K562 (cell line): Measurements from ENCODE around the gene RERE. TPM values are rescaled to one million over a fixed set of nuclear protein-coding genes. Genes with fewer than 3 reads are reported as not detected.

ENCODE experiments used
- BHLHE40 ChIP-seq: IDR thresholded peaks from 2 replicates; pipeline ENCODE4 v1.6.1; 2011; ENCODE audit warnings: low read length, improper control_type of control experiment
- BRF1 ChIP-seq: IDR thresholded peaks from 3 replicates; pipeline ENCODE4 v1.6.1; 2011; ENCODE audit warnings: borderline replicate concordance, mild to moderate bottlenecking; ENCODE audit not compliant: insufficient read length; ENCODE audit errors: extremely low read depth
- CBX5 ChIP-seq: IDR thresholded peaks from 2 replicates; pipeline ENCODE4 v1.6.1; 2014; ENCODE audit warnings: low read depth, borderline replicate concordance
- CREM ChIP-seq: IDR thresholded peaks from 2 replicates; pipeline ENCODE4 v1.6.1; 2014; ENCODE audit warnings: antibody characterized with exemption, low read depth
- CTBP1 ChIP-seq: fragments of 450-650 bp; IDR thresholded peaks from 2 replicates; pipeline ENCODE4 v1.6.1; 2016; ENCODE audit warnings: borderline replicate concordance
- DACH1 ChIP-seq: fragments of 450-650 bp; IDR thresholded peaks from 2 replicates; pipeline ENCODE4 v1.6.1; 2018; ENCODE audit not compliant: partially characterized antibody
- DDX20 ChIP-seq: fragments of 450-650 bp; IDR thresholded peaks from 2 replicates; pipeline ENCODE4 v1.6.1; 2016; ENCODE audit warnings: missing genetic modification characterization, low read depth, mild to moderate bottlenecking, missing compliant biosample characterization, moderate library complexity
- EP300 ChIP-seq: IDR thresholded peaks from 2 replicates; pipeline ENCODE4 v1.6.1; 2012; ENCODE audit warnings: low read length, improper control_type of control experiment
- HEY1 ChIP-seq: fragments of 250-450 bp; sonication (Bioruptor Pico); IDR thresholded peaks from 2 replicates; pipeline ENCODE4 v1.5.0; 2020; ENCODE audit warnings: mild to moderate bottlenecking, moderate library complexity, borderline replicate concordance
- HMGN3 ChIP-seq: IDR thresholded peaks from 2 replicates; pipeline ENCODE4 v1.6.1; 2011; ENCODE audit warnings: borderline replicate concordance, low read depth, mild to moderate bottlenecking, mixed read lengths, low read length; ENCODE audit not compliant: insufficient read length; ENCODE audit errors: extremely low read depth
- MEIS2 ChIP-seq: fragments of 450-650 bp; IDR thresholded peaks from 2 replicates; pipeline ENCODE4 v1.6.1; 2014; ENCODE audit warnings: mild to moderate bottlenecking; ENCODE audit not compliant: partially characterized antibody
- MYNN ChIP-seq, 2 experiments: sonication (generic); formaldehyde crosslinking in 1 of 2; IDR thresholded peaks; 2 replicates each; pipeline versions ENCODE4 v1.5.0 to v1.6.1; 2016 to 2020; ENCODE audit warnings: antibody characterized with exemption in 1 of 2, missing genetic modification reagents in 1 of 2
- NRF1 ChIP-seq, 2 experiments: fragments of 450-650 bp; IDR thresholded peaks in 1 of 2; conservative IDR thresholded peaks in 1 of 2; 2 replicates each; pipeline ENCODE4 v1.6.1; 2014; ENCODE audit warnings: mild to moderate bottlenecking in 2 of 2
- SRSF7 ChIP-seq: fragments of 200-400 bp; formaldehyde crosslinking; optimal IDR thresholded peaks from 2 replicates; pipeline ENCODE3; 2017; ENCODE audit warnings: mild to moderate bottlenecking, low read depth, low read length
- YY1 ChIP-seq, 3 experiments: IDR thresholded peaks; 2 replicates each; pipeline ENCODE4 v1.6.1; 2011; ENCODE audit warnings: low read length in 2 of 3, mild to moderate bottlenecking in 2 of 3, moderate library complexity in 2 of 3, borderline replicate concordance in 1 of 3, control low read depth in 1 of 3, low read depth in 1 of 3; ENCODE audit not compliant: insufficient read depth in 3 of 3, insufficient replicate concordance in 2 of 3, control insufficient read depth in 1 of 3, insufficient read length in 1 of 3; ENCODE audit errors: extremely low read depth in 1 of 3
- ZBTB7A ChIP-seq: IDR thresholded peaks from 2 replicates; pipeline ENCODE4 v1.6.1; 2011; ENCODE audit warnings: low read depth, mild to moderate bottlenecking, low read length, moderate library complexity, borderline replicate concordance; ENCODE audit not compliant: control insufficient read depth
- ZC3H11A ChIP-seq: IDR thresholded peaks from 2 replicates; pipeline ENCODE4 v1.6.1; 2012; ENCODE audit warnings: low read depth, low read length, improper control_type of control experiment
- ZKSCAN1 ChIP-seq: fragments of 150-350 bp; IDR thresholded peaks from 2 replicates; pipeline ENCODE4 v1.6.1; 2016; ENCODE audit warnings: low read depth, low read length
- ZNF24 ChIP-seq: fragments of 450-650 bp; IDR thresholded peaks from 2 replicates; pipeline ENCODE4 v1.6.1; 2016
- polyA plus RNA-seq, 8 experiments: library from polyadenylated mRNA; depleted of rRNA in 4 of 8; stranded (reverse) in 5 of 8; unstranded in 3 of 8; fragments of >200 nt; fragmentation: Nextera tagmentation in 2 of 8; fragmentation: Illumina TruSeq in 1 of 8; extraction: Ambion mirVana in 2 of 8; extraction: Trizol in 1 of 8; gene quantifications; 2 replicates each; pipeline versions ENCODE4 v1.2.1 to v1.2.3, GENCODE V29; 2011 to 2014; ENCODE audit warnings: inconsistent platforms in 1 of 8, missing spikeins in 1 of 8
- total RNA-seq, 7 experiments: library from RNA; depleted of rRNA in 6 of 7; stranded (reverse); fragments of >200 nt in 6 of 7; fragmentation: Illumina TruSeq in 2 of 7; extraction: Trizol in 2 of 7; gene quantifications; 2 replicates each; pipeline versions ENCODE4 v1.2.1 to v1.2.3, GENCODE V29; 2011 to 2021; ENCODE audit warnings: low replicate concordance in 1 of 7
- TF ChIP-seq, protein P1 (sequence below): fragments of 450-650 bp; formaldehyde crosslinking; IDR thresholded peaks from 2 replicates; pipeline ENCODE4 v1.4.0; 2020; ENCODE audit warnings: mild to moderate bottlenecking, moderate library complexity
- TF ChIP-seq, protein P2 (sequence below): fragments of 250-450 bp; sonication (Bioruptor Pico); IDR thresholded peaks from 2 replicates; pipeline ENCODE4 v1.5.0; 2021
- TF ChIP-seq, protein P3 (sequence below): sonication (generic); formaldehyde crosslinking; IDR thresholded peaks from 2 replicates; pipeline ENCODE4 v1.8.0; 2022; ENCODE audit warnings: missing genetic modification reagents, mild to moderate bottlenecking, moderate library complexity, borderline replicate concordance

RERE gene
- total and polyA plus RNA-seq, 9 of the 15 experiments (the other 6 are each of a cell fraction or from before 2014, with no cell fraction given): 3.0 to 51.5 (median 13.4) TPM

DNA sequence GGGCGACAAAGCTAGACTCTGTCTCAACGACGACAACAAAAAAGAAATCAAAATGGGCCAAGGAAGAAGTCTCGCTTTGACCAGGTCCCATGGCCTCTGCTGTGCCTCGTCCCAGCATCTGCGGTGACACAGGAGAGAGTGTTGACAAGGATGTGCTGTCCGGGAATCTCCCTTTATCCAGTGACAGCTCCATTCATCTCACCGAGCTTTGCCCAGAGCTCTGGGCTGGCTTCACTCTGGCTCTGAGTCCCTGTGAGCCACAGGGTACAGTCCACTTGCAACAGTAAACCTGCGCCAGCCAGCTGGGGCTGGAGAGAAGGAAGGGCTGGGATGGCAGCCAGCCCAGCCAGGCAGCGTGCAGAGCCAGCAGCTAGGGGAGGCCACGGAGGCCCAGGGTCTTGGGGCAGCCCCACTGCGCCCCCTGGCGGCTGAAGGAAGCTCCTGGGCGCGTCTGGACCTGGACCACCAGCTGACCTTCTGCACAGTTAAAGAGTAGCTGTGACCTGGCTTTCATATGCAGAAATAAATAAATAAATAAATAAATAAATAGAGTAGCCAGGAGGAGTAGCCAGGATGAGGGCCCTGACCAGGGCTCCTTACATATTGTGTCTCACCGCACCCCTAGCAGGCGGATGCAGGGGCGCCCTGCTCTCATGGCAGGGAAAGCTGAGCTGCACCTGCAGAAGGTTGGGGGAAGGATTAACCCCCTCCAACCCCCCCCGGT lies 31.4 kb upstream of the RERE start (continued):
- TF ChIP-seq, protein P1, sequence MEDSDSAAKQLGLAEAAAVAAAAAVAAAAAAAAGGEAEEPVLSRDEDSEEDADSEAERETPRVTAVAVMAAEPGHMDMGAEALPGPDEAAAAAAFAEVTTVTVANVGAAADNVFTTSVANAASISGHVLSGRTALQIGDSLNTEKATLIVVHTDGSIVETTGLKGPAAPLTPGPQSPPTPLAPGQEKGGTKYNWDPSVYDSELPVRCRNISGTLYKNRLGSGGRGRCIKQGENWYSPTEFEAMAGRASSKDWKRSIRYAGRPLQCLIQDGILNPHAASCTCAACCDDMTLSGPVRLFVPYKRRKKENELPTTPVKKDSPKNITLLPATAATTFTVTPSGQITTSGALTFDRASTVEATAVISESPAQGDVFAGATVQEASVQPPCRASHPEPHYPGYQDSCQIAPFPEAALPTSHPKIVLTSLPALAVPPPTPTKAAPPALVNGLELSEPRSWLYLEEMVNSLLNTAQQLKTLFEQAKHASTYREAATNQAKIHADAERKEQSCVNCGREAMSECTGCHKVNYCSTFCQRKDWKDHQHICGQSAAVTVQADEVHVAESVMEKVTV (CRISPR knock-in tag): peak; percentile 91
- TF ChIP-seq, protein P2, sequence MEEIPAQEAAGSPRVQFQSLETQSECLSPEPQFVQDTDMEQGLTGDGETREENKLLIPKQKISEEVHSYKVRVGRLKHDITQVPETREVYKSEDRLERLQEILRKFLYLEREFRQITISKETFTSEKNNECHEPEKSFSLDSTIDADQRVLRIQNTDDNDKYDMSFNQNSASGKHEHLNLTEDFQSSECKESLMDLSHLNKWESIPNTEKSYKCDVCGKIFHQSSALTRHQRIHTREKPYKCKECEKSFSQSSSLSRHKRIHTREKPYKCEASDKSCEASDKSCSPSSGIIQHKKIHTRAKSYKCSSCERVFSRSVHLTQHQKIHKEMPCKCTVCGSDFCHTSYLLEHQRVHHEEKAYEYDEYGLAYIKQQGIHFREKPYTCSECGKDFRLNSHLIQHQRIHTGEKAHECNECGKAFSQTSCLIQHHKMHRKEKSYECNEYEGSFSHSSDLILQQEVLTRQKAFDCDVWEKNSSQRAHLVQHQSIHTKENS (CRISPR knock-in tag): no peak
- TF ChIP-seq BHLHE40: peak; percentile 40; the same call in 1 of the 2 replicates
- peak; percentile 61; the same call in 1 of the 2 replicates for TF ChIP-seq CTBP1
- 0 out of 2 replicates have a peak, but pooled peaks have one; percentile 16 for TF ChIP-seq ZKSCAN1
- no peak for TF ChIP-seq DDX20 (tag)
- TF ChIP-seq HEY1 (CRISPR knock-in tag): no peak
- TF ChIP-seq MEIS2: peak; percentile 15
- peak; percentile 68 for TF ChIP-seq HMGN3
- peak; percentile 92; the same call in 1 of the 2 replicates for TF ChIP-seq ZC3H11A
- TF ChIP-seq SRSF7: no peak
- no peak for TF ChIP-seq BRF1
- TF ChIP-seq NRF1 (conservative IDR thresholded peaks at IDR 0.05 in 1 of 2, IDR thresholded peaks at IDR 0.05 in 1 of 2): peak; percentile 30 to 44; a peak in 1 of 4 replicates
- TF ChIP-seq ZNF24: 0 out of 2 replicates have a peak, but pooled peaks have one; percentile 34
- TF ChIP-seq EP300: no peak
- TF ChIP-seq DACH1: peak; percentile 40
- peak; percentile 51; the same call in 1 of the 2 replicates for TF ChIP-seq CBX5
- TF ChIP-seq, protein P3, sequence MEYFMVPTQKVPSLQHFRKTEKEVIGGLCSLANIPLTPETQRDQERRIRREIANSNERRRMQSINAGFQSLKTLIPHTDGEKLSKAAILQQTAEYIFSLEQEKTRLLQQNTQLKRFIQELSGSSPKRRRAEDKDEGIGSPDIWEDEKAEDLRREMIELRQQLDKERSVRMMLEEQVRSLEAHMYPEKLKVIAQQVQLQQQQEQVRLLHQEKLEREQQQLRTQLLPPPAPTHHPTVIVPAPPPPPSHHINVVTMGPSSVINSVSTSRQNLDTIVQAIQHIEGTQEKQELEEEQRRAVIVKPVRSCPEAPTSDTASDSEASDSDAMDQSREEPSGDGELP (CRISPR knock-in tag): peak; percentile 91
- TF ChIP-seq MYNN (IDR thresholded peaks at IDR 0.05): peak; percentile 74; the same call in 1 of the 2 replicates
- TF ChIP-seq MYNN (CRISPR knock-in tag; IDR thresholded peaks at IDR 0.05): no peak
- TF ChIP-seq ZBTB7A: peak; percentile 91
- peak; percentile 57; the same call in 1 of the 2 replicates for TF ChIP-seq CREM
- TF ChIP-seq YY1 (IDR thresholded peaks at IDR 0.05; ENCODE audit: borderline replicate concordance in 1 of 3, control insufficient read depth in 1 of 3, extremely low read depth in 1 of 3, insufficient read depth in 3 of 3, insufficient read length in 1 of 3, insufficient replicate concordance in 2 of 3, low read depth in 1 of 3, low read length in 2 of 3): peak in 2 of 3 experiments; percentile 40 to 43
